Right forelimb (tissue), 1 donor: ENCODE data around the gene PPP1R15B.

ENCODE experiments used
- DNase-seq: peaks from one replicate; pipeline ENCODE4 v3.0.0-alpha.2; 2018

Gene PPP1R15B

DNA sequence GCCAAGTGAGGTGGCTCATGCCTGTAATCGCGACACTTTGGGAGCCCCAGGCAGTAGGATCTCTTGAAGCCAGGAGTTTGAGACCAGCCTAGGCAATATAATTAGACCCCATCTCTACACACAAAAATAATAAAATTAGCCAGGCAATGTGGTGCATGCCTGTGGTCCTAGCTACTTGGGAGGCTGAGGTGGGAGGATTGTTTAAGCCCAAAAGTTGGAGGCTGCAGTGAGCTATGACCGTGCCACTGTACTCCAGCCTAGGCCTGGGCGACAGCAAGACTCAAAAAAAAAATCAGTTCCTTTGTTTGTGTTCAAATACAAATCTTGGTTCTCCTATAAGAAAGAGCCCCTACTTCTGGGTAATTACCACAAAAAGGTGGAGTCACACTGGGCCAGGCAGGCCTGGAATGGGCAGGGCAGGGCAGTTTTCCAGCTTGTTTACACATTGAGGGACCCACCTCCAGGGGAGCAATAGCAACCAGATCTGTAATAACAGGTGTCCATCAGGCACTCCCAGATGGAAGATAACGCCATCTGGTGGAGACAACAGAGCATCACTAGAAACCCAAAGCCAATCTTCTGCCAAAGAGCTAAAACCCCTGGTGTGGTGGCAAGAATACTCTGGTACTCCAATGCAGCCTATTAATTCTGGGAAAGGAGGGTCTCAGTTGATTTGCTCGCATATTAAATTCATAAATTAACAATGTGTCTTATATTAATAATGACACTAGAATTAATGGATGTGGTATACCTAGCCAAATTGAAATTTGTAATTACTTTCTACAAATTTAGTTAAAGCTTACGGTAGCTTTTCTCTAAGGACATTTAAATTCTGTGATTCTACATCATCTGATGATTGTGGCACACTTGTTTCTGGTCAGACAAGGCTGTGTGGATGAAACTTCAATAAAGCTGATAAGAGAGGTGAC is 13.2 kb downstream of the PPP1R15B start:
- peak; percentile 63 for DNase-seq

DNA sequence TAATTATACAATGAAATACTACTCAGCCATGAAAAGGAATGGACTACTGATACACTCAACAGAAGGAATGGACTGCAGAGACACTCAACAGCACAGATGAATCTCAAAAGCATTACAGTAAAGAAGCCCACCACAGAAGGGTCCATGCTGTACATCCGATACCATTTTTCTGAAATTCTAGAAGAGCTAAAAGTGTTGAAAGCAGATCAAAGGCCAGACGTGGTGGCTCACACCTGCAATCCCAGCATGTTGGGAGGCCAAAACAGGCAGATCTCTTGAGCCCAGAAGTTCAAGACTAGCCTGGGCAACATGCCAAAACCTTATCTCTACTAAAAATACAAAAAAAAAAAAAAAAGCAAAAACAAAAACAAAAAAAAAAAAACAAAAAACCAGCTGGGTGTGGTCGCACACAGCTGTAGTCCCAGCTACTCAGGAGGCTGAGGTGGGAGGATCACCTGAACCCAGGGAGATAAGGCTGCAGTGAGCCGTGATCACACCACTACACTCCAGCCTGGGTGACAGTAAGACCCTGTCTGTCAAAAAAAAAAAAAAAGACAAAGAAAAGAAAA is 15.5 kb downstream of the PPP1R15B start:
- no peak for DNase-seq

DNA sequence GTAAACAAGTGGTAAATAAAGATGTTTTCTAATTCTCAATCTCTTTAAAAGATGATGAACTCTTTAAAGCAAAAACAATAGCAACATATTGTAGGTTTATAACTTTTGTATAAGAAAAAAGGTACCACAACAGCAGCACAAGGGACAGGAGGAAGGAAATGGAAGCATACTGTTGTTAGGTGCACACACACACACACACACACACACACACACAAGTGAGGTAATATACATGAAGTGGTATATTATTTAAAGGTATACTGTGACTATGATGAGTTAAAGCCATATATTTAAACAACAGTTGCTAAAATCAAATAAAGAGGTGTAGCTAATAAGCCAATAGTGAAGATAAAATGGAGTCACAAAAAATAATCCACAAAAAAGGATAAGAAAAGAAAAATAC is 20.0 kb downstream of the PPP1R15B start:
- no peak for DNase-seq

DNA sequence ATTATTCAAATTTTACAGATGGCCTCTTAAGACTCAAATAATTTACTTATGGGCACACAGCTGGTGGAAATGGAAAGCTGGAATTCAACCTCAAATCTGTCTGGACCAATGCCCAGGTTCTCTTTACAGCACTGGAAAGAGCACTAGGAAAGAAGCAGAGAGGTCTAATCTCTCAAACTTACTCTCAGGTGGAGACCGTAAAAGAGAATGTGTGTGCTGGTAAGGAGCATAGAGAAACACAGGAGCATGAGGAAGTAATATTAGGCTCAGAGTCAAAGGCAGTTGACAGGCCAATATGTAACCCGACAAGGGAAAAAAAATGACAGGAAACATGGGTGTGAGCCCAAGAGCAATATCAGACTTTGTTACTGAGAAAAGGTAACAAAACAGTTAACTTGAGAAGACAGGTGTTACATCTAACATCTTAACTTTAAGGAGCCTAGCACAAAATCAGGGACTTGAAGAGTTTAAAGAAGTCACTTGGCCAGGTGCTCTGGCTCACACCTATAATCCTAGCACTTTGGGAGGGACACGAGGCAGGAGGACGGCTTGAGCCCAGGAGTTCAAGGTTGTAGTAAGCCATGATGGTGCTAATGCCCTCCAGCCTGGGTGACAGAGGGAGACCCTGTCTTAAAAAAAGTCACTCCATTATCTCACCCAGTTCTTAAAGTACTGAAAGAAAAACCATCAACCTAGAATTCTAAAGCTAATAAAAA is 20.7 kb downstream of the PPP1R15B start:
- DNase-seq, result no peak

DNA sequence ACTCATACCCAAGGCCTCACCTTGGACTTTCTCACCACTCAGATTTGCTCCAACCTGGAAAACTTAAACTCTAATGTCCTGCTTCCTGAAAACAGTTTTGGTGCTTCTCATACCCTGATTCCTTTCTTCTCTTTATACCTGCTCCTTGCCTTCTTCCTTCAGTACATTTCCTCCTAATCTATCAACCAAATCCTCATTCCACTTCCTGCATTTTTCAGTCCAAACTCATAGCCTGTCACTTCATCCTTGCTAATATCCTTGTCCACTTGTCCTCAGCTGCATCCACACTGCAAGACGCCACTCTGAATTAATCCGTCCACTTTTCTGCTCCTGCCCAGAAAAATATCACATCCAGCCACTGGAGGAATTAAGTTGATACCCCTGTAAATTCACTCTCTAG is 25.9 kb downstream of the PPP1R15B start:
- DNase-seq, result no peak

DNA sequence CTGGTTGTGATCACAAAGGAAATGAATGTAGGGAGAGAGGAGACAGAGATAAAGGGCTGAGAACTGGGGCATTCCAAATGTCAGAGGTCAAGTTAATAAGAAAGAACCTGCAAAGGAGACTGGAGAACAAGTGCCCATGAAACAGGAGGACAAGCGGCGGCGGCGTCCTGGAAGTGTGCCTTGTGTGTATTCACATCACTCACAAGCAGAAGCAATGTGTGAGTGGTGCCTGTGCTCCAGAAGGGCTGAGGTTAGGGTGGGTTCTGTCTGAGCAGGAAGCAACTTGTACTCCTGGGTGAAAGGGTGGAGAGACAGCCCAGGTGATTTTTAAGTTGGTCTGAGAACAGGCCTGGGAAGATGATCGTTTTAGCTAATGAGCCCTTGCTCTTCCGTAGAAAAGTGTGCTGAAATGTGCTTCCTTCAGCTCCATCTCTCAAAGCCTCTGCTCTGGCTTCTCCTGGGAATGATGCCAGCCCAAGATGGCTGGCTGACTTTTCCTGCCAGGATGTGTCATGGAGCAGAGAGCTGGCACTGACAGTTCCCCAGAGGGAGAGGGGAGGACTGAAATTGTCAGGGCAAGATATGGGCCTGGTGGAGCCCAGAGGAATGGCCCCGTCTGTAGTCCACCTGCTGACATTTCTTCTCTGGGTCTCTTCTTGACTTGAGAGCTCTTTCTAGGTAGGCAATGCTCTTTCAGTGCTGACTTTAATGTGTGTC is 26.8 kb downstream of the PPP1R15B start:
- DNase-seq, result no peak

DNA sequence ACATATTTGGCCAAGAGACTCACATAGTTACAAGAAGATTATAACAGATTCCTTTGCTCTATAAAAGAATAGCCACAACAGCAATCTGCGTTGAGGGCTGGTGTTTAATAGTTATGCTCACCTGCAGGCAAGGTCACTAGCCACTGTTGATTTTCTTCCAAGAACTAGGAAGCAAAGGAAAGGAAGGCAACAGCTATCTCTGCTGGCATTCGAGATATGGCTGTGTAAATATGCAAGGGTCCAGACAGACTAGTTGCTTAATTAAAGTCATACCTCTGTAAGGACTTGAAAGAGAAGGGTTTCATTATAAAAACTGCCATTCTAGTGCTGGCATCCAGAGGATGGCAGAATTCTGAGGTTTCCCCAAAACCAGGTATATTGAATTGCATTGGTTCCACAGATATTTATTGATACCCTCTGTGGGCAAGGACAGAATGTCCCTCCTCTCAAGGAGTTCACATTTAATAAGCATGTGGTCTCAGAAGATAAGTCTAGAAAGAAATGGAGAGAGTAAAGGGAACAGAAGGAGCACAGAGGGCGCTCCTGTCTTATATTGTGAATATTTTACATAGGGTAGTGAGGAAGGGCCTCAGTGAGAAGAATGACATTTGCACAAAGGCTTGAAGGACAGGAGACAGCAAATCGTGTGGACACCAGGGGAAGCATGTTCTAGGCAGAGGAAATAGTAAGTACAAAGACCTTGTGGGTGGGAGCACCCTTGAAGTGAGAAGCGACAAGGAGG is 28.3 kb downstream of the PPP1R15B start:
- no peak for DNase-seq

DNA sequence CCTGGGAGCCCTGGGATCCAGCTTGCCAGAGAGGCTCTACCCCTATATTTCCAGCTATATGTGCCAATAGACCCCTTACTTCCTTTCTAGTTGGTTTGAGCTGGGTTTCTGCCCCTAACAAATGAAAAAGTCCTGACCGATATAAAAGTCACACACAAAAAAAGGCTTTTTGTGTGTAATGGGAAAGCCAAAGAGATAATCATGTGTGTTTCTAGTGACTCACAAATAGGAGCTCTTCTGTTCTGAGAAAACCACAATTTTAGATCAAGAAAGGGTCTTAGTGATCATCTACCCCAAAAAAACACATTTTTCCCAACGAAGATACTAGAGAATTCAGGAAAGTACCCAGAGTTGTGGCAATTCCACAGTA is 28.9 kb downstream of the PPP1R15B start:
- DNase-seq, result no peak

DNA sequence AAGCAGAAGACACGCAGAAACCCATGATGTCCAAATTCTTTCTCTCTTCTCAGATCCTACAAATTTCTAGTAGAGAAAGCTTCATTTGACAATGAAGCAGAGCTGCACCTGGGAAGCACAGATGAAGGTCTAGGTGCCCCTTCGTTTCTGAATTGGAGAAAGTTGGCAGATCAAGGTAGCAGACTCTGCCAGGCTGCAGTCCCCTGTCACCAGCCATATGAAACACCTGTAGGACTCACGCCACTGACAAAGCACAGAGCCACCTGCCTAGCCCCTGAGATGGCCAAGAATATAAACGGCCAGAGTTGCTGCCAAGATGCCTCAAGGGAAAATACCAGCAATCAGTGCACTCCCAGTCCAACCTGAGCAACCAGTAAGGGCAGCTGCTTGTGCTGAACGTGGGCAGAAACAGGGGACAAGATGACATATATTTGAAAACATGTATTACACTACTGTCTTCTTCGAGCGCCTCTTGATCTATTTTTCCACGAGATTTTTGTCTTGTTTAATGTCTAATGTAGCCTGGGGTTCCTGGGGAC is 31.3 kb downstream of the PPP1R15B start:
- DNase-seq, result no peak

DNA sequence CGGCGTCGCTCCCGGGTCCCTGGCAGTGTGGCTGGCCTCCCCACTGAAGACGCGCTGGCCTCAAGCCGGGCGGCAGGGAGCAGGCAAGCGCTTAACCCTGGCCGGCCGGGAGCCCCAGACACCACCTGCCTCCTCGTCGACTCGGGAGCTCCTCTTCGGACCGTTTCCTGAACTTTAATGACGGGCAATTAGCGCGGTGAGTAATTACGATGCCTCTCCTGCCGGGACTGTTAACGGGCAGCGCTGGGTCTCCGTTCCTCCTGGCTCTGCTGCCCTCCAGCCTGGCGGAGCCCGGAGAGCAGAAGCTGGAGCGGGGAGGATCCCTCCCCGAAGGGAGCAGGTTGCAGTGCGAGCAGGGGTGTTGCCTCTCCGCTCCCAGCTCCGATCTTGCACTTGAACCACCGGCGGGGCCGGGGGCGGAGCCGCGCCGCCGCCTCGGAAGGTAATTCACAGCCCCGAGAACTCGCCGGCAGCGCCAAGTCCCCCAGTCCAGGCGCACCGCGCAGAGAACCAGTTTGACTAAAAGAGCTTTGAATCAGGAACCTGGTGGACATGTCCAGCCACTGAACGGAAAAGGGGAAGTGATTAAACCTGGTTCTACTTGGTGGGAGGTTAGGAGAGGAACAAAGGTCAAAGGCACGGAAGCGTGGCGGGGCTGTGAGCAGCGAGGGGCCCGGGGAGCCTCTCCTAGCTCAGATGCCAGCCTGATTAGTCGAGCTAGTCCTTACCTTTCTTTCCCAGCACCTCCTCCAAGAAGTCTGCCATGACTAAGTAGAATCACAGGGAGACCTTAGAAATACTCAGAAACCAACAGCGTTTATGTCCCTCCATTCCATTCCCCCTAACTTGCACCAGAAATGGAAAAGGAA is 33.6 kb downstream of the PPP1R15B start:
- no peak for DNase-seq

DNA sequence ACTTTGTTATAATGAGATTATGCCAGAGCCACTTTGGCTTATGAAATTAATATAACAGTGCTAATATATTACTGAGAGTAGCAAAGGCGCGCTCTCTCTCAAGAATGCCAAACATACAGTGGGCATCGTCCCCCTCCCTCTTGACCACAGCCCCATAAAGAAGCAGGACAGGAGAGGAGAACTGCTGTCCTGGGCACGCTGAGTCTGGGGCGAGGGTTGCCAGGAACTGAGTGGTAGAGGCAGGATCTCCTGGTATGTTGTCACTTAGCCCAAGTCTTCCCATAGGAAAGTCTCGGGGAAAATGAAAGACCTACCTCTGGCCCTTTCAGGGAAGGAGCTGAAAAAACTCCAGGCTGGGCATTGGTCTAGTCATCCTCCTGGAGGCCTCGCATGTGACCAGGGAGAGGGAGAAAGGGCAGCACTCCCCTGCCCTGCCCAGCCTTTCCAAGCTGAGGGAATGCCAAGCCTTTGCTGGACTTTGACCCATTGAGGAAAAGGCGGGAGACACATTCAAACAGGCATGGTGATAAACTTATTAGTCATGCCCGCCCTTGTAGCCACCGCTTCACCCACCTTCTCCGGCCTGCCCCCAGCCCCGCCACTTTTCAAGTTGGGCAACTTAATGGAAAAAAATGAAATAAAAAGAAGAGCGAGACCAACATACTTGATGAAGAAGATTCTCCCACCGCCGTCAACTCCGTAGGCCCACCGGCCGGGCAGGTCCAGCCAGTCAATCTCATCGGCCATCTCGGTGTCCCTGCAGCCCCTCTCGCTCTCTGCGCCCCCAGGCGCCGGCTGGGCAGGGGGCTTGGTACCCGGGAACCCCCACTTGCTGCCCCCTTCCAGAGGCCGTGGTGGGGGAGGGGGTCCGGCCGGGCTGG is 34.5 kb downstream of the PPP1R15B start:
- DNase-seq, result no peak

DNA sequence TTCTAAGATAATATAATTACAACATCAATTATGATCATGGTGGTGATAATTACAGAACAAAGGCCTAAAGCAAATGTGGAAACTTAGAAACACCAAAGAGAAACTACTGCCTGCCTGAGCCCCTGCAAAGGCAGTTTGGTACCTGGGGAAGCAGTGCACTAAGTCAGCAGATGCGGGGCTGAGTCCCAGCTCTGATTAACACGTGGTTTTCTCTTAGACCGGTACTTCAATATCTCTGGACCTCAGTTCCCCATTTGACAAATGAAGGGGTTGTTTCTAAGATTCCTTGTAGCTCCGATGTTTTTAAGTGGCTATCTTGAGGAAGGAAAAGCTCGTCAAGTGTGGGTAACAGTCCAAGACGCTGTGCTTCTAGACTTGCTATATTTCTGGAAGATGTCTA is 35.2 kb downstream of the PPP1R15B start:
- DNase-seq, result no peak

DNA sequence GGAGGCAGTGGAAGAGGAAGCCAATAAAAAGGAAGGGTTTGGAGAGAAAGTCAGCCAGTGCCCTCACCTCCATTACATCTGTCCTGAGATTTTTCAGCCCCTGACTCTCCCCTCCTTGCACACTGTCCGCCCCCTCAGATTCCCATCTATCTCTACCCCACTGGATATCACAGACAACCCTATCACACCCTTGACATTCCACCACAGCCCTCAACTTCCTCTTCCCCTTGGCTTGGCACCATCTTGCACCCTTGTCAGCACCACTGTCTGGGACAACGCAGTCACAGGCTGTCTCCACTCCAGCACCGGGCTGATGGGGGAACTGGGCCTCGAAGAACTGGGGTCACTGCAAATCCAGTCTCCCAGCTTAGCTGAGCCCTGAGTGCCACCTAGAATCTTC is 37.7 kb downstream of the PPP1R15B start:
- DNase-seq, result no peak

DNA sequence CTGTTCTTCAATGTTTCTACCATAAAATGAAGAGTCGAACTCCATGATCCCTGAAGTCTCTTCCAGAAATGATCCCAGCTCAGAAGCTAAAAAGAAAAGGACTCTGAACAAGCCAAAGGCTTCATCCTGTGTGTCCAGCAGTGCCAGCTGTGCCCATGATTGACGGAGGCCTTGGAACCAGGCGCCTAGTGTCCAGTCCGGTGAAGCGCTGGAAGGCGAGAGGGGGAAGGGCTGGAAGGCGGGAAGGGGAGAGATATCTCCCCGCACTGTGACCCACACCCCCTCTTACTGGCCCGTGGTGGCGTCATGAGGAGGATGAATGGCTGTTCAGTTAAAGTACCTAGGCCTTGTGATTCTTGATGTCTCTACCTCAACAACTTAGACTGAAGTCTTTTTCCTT is 41.4 kb downstream of the PPP1R15B start:
- DNase-seq, result no peak

DNA sequence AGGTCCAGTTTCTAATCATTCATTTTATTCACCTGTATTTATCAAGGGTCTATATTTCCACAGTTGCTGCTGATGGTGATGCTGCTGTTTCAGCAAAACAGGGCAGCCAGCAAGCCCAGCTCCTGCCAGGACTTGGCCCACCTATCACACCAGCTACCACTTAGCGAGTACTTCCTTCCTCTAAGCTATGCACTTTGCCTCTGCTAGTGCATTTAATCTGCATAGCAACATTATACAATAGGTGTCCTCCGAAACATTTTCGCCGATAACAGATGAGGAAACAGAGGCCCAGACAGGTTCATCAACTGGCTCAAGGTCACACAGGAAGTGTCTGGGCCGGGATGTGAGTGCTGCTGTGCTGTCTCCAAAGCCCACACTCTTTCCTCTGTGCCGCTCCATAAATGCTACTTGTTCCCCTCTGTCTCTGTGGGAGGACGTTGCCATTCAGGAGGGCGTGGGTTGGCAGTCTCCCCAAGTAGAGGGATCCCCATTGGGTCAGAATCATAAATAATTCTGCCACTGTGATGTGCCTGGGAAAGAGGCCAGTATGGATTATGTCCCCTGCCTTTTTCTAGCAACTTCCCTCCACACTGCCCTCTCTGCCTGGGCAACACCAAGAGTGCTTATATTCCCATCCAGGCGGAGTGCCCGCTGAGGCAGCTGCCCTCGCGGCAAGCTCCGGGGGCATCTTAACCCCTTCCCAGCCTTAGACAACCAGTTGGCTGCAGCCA is 42.5 kb downstream of the PPP1R15B start:
- DNase-seq, result no peak

DNA sequence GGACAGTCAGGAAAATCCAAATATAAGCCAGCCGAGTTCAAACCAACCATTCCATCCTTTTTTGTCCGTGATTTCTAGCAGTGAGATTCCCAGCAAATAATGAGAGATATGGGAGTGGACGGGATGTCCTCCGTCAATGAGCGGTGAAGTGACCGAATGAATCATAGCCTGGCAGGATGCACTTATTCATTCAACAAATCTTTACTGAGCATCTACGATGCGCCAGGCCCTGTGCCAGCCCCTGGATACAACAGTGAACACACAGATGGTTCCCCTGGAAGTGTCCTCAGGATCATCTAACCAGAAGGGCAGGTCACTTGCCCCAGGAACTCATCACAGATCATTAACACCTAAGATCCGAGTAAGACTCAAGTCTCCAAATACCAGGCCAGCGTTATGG is 43.7 kb downstream of the PPP1R15B start:
- no peak for DNase-seq

DNA sequence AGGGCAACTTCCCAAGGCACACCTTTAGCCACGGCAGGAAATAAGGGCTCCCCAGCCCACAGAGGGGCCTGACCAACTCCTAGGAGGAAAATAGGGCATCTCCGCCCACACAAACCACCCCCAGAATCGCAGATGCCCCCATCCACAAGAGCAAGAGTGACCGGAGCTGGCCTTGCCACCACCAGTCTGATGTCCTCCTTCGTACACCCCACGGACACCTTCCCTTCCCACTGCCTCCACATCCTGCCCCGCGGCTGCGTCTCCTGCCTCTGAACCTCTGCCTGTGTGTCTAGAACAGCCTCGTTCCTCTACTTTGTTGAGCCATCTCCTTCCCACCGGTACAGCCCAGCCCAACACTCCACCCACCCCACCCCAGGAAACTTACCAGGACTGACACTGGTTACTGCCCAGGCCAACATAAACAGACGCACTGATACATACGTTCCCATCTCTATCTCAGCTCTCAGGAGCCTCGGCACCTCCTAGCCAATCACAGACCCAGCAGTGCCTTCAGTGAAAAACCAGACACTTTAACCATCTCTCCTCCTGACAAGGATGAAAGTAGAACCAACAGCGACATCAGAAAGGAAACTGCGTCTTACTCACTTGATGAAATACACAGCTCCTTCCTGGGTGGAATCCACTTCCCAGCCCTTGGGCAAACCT is 44.3 kb downstream of the PPP1R15B start:
- no peak for DNase-seq

DNA sequence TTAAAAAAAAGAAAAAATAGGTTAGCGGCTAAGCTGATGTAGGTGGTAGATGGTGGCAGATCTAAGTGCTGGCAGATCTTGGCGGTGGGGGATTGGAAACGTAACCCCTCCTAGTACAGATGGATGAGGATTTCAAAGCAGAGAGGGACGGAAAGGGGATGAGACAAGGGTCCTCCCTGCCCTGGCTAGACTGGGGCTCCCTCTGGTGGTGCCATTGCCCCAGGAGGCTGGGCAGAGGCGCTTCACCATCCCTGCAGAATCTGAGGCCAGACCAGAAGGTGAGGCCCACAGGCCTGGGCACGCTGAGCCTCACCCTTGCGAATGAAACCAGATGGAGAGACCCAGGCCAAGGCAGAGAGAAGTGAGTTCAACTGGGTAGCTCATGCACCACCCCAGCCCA is 44.9 kb downstream of the PPP1R15B start:
- no peak for DNase-seq
